KMS-11 (cell line): ENCODE results near the gene FBRS.

Experiments
- H2AFZ ChIP-seq: fragments of 200-600 bp; sonication (generic); 2 replicates; pipeline ENCODE4 v1.6.1; 2016; ENCODE audit warnings: antibody characterized with exemption, mixed run types, low read depth
- H3K27ac ChIP-seq: fragments of 200-600 bp; sonication (generic); 2 replicates; pipeline ENCODE4 v1.6.1; 2016; ENCODE audit warnings: mild to moderate bottlenecking, mixed run types
- H3K27me3 ChIP-seq: fragments of 200-600 bp; sonication (generic); 2 replicates; pipeline ENCODE4 v1.6.1; 2017; ENCODE audit warnings: mild to moderate bottlenecking, low read depth, mixed run types, moderate library complexity; ENCODE audit not compliant: insufficient read depth
- H3K36me3 ChIP-seq: fragments of 200-600 bp; sonication (generic); 2 replicates; pipeline ENCODE4 v1.6.1; 2017; ENCODE audit warnings: mild to moderate bottlenecking, mixed run types; ENCODE audit not compliant: insufficient read depth
- H3K4me1 ChIP-seq: fragments of 200-600 bp; sonication (generic); 2 replicates; pipeline ENCODE4 v1.6.1; 2016; ENCODE audit warnings: mild to moderate bottlenecking, low read depth, mixed run types; ENCODE audit not compliant: poor library complexity, severe bottlenecking
- H3K4me2 ChIP-seq: fragments of 200-600 bp; sonication (generic); 2 replicates; pipeline ENCODE4 v1.7.0; 2016; ENCODE audit warnings: mild to moderate bottlenecking, mixed run types
- H3K4me3 ChIP-seq: fragments of 200-600 bp; sonication (generic); IDR thresholded peaks from 2 replicates; pipeline ENCODE4 v1.6.1; 2017; ENCODE audit warnings: low read depth, low read length, mixed read lengths; ENCODE audit not compliant: insufficient read depth
- H3K79me2 ChIP-seq: fragments of 200-600 bp; sonication (generic); 2 replicates; pipeline ENCODE4 v1.6.1; 2016; ENCODE audit warnings: low read depth, mixed run types; ENCODE audit not compliant: insufficient read depth
- H3K9ac ChIP-seq: fragments of 200-600 bp; sonication (generic); 2 replicates; pipeline ENCODE4 v1.6.1; 2016; ENCODE audit warnings: mild to moderate bottlenecking, mixed run types
- H4K20me1 ChIP-seq: fragments of 200-600 bp; sonication (generic); 2 replicates; pipeline ENCODE4 v1.6.1; 2016; ENCODE audit warnings: mild to moderate bottlenecking, mixed run types; ENCODE audit not compliant: insufficient read depth
- TF ChIP-seq, protein P1 (sequence below): fragments of 200-600 bp; sonication (generic); conservative IDR thresholded peaks from 2 replicates; pipeline ENCODE4 v1.6.1; 2017; ENCODE audit warnings: low read depth, mild to moderate bottlenecking, antibody characterized with exemption, low read length, moderate library complexity, mixed read lengths

The FBRS gene

DNA sequence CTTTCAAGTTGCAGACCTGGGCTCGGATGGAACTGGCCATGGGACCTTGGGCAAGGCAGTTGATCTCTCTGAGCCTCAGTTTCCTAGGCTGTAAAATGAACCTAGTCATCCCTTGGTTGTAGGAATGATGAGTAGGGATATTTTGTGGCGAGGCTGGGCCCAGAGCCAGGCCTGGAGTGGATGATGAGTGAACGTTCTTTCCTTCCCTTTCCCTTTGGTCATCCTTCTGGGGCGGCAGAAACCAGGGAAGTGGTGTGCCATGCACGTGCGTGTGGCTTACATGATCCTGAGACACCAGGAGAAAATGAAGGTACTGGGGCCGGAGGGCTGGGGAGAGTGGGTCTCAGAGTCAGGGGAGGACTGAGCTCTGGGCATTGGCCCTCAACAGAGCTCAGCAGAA, 8.4 kb downstream of the FBRS start:
- H3K4me2 ChIP-seq: no peak overlapping the region
- peaks cover 21% of the 10 kb centered on the region for H3K4me1 ChIP-seq
- peaks cover 5% of the 10 kb centered on the region; the same call in 1 of the 2 replicates for H3K36me3 ChIP-seq
- no peak overlapping the region for H2AFZ ChIP-seq
- H3K9ac ChIP-seq: no peak overlapping the region
- TF ChIP-seq, protein P1, sequence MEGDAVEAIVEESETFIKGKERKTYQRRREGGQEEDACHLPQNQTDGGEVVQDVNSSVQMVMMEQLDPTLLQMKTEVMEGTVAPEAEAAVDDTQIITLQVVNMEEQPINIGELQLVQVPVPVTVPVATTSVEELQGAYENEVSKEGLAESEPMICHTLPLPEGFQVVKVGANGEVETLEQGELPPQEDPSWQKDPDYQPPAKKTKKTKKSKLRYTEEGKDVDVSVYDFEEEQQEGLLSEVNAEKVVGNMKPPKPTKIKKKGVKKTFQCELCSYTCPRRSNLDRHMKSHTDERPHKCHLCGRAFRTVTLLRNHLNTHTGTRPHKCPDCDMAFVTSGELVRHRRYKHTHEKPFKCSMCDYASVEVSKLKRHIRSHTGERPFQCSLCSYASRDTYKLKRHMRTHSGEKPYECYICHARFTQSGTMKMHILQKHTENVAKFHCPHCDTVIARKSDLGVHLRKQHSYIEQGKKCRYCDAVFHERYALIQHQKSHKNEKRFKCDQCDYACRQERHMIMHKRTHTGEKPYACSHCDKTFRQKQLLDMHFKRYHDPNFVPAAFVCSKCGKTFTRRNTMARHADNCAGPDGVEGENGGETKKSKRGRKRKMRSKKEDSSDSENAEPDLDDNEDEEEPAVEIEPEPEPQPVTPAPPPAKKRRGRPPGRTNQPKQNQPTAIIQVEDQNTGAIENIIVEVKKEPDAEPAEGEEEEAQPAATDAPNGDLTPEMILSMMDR: no peak
- no peak overlapping the region for H3K4me3 ChIP-seq
- no peak overlapping the region for H3K27ac ChIP-seq
- H3K27me3 ChIP-seq: no peaks in the 10 kb centered on the region
- H4K20me1 ChIP-seq: no peaks in the 10 kb centered on the region; the same call in 1 of the 2 replicates
- H3K79me2 ChIP-seq: peaks cover 22% of the 10 kb centered on the region

DNA sequence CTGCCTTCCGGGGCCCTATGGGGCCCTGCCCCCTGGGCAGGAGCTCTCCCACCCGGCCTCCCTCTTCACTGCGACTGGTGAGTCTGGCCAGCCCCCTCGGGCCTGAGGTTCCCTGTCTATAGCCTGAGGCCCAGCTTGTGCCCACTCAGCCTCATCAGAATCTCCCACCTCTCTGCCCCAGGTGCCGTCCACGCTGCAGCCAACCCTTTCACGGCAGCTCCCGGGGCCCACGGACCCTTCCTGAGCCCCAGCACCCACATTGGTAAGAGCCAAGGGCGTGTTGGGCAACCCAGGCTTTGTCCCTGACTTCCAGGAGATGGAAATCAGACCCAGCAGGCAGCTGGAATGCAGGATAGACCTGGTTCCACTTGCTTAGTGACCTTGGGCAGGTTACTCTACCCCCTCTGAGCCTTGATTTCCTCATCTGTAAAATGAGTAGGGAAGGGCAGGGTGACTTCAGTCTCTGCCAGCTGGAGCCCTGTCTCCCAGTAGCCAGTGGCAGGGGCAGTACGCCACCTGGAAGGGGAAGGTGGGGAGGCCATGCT, 9.2 kb downstream of the FBRS start:
- Histone ChIP-seq H3K4me2 (no peak overlapping the region), H3K4me1 (peaks cover 15% of the 10 kb centered on the region), H3K36me3 (peaks cover 5% of the 10 kb centered on the region; the same call in 1 of the 2 replicates), H3K27me3 (no peaks in the 10 kb centered on the region), H2AFZ (no peak overlapping the region), H4K20me1 (no peaks in the 10 kb centered on the region; the same call in 1 of the 2 replicates), H3K4me3 (no peak overlapping the region), H3K79me2 (peaks cover 14% of the 10 kb centered on the region), H3K27ac (no peak overlapping the region), H3K9ac (no peak overlapping the region)
- TF ChIP-seq, protein P1: no peak

DNA sequence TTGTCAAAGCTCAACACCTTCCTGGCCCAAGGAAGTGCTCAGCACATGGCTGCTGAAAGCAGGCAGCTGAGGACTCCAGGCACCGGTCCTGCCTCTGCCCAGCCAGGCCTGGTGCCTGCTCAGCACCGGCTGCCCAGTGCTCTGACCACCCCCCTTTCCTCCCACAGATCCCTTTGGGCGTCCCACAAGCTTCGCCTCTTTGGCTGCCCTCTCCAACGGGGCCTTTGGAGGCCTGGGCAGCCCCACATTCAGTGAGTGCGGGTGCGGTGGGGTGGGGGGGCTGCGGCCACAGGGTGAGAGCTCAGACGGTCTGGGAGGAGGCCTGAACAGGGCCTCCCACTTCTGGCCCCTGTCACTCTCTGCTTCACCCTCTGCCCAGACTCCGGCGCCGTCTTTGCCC, 10.2 kb downstream of the FBRS start:
- no peaks in the 10 kb centered on the region; the same call in 1 of the 2 replicates for H3K36me3 ChIP-seq
- no peak overlapping the region for H3K9ac ChIP-seq
- no peaks in the 10 kb centered on the region; the same call in 1 of the 2 replicates for H4K20me1 ChIP-seq
- H3K4me3 ChIP-seq: no peak overlapping the region
- no peaks in the 10 kb centered on the region for H3K27me3 ChIP-seq
- no peak overlapping the region for H3K4me2 ChIP-seq
- H2AFZ ChIP-seq: no peak overlapping the region
- H3K79me2 ChIP-seq: peaks cover 5% of the 10 kb centered on the region; the same call in 1 of the 2 replicates
- H3K4me1 ChIP-seq: peaks cover 5% of the 10 kb centered on the region
- TF ChIP-seq, protein P1: no peak
- no peak overlapping the region for H3K27ac ChIP-seq

DNA sequence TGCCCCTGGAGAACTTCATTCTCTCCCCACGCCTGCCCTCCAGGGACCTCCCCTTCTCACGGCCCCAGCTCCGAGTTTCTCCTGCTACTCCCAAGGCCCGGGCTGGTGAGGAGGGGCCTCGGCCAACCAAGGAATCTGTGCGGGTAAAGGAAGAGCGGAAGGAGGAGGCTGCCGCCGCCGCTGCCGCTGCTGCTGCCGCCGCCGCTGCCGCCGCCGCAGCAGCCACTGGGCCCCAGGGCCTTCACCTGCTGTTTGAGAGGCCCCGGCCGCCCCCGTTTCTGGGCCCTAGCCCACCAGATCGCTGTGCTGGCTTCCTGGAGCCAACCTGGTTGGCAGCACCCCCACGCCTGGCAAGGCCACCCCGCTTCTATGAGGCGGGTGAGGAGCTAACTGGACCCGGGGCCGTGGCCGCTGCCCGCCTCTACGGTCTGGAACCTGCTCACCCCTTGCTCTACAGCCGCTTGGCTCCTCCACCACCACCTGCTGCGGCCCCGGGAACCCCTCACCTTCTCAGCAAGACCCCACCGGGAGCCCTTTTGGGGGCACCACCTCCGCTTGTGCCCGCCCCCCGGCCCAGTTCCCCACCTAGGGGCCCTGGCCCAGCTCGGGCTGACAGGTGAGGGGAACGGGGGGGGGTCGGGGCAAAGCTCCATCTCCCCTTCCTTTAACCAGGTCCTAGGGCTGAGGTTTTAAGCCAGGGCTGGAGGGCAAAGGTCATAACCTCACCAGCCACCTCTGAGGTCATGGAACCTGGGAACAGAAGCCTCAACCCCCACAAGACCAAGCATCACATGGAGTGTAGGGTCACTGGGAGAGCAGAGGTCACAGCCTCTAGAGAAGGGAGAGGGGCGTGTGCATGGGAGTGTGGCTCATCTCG, 11.0 kb downstream of the FBRS start:
- Histone ChIP-seq H3K79me2 (no peaks in the 10 kb centered on the region), H3K4me1 (no peaks in the 10 kb centered on the region), H3K9ac (no peak overlapping the region), H3K27me3 (no peaks in the 10 kb centered on the region), H3K36me3 (no peaks in the 10 kb centered on the region; the same call in 1 of the 2 replicates), H3K4me2 (no peak overlapping the region), H3K4me3 (no peak overlapping the region), H2AFZ (no peak overlapping the region), H4K20me1 (no peaks in the 10 kb centered on the region), H3K27ac (no peak overlapping the region)
- TF ChIP-seq, protein P1: no peak
